ENCODE measurements around the gene DNER.

Gene DNER

DNA sequence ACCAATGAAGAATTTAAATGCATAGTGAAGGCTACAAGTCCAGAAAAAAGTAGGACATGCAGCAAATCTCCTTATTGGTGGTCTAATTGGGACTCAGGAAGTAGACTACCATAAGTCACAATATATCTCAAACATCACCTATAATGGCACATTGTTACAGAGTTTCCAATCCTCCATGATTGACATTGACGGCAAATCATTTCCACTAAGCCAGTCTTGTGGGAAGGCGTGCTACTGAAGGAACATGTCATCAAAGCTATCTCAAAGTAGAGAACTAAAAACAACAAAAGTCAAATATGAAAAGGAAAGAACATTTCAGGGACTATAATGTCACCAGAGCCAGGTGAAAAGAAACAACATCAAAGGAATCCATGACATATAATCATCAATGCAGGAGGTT is 276.9 kb downstream of the DNER start:
- in situ Hi-C loops (cut with HindIII; ENCODE audit: low sequenced_read_pairs): no loop called here
- no peak for DNase-seq (ENCODE audit: low read depth)
- H3K4me3 ChIP-seq (ENCODE audit: low read depth, low read length): no peak overlapping the region
- TF ChIP-seq, protein P1, sequence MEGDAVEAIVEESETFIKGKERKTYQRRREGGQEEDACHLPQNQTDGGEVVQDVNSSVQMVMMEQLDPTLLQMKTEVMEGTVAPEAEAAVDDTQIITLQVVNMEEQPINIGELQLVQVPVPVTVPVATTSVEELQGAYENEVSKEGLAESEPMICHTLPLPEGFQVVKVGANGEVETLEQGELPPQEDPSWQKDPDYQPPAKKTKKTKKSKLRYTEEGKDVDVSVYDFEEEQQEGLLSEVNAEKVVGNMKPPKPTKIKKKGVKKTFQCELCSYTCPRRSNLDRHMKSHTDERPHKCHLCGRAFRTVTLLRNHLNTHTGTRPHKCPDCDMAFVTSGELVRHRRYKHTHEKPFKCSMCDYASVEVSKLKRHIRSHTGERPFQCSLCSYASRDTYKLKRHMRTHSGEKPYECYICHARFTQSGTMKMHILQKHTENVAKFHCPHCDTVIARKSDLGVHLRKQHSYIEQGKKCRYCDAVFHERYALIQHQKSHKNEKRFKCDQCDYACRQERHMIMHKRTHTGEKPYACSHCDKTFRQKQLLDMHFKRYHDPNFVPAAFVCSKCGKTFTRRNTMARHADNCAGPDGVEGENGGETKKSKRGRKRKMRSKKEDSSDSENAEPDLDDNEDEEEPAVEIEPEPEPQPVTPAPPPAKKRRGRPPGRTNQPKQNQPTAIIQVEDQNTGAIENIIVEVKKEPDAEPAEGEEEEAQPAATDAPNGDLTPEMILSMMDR (IDR thresholded peaks at IDR 0.05; ENCODE audit: low read depth, low read length, missing control alignments): no peak

DNA sequence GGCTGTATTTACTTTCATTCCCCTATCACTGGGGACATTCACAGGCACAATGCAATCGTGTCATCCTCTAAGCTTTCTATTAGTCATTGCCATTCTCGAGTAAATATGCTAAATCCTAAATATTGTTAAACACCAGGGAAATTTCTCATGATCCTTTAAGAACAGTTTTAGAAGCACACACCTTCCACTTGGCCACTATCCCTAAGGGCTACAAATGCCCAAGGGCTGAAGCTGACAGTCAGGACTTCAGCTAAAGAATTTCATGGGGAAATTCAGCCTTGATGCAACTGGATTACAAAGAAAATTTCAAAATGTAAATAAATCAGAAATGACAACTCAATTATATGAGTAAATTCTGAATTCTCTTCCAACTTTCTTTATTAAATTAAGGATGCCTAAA is 280.2 kb downstream of the DNER start:
- TF ChIP-seq, protein P1 (IDR thresholded peaks at IDR 0.05; ENCODE audit: low read depth, low read length, missing control alignments): no peak
- H3K4me3 ChIP-seq (ENCODE audit: low read depth, low read length): no peak overlapping the region
- no peak for DNase-seq (ENCODE audit: low read depth)
- in situ Hi-C loops (cut with HindIII; ENCODE audit: low sequenced_read_pairs): no loop called here

DNA sequence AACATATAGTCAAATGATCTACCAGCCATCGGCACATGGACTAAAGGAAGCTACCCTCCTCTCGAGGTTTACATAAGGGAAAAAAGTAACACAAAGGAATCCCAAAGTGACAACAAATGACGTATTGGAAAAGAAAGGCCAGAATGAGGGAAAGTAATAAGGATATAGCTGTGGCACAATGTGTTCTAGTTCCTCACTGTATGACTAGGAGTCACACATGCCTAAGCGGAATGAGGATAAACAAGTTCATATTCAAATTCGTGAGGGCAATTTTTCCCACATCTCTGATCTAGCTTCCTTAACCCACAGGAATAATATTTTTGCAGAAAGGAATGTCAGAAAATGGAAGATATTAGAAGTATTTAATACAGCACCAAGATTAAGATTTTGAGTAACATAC is 281.0 kb downstream of the DNER start:
- DNase-seq (ENCODE audit: low read depth): no peak
- in situ Hi-C loops (cut with HindIII; ENCODE audit: low sequenced_read_pairs): no loop called here
- TF ChIP-seq, protein P1 (IDR thresholded peaks at IDR 0.05; ENCODE audit: low read depth, low read length, missing control alignments): no peak
- H3K4me3 ChIP-seq (ENCODE audit: low read depth, low read length): no peak overlapping the region

DNA sequence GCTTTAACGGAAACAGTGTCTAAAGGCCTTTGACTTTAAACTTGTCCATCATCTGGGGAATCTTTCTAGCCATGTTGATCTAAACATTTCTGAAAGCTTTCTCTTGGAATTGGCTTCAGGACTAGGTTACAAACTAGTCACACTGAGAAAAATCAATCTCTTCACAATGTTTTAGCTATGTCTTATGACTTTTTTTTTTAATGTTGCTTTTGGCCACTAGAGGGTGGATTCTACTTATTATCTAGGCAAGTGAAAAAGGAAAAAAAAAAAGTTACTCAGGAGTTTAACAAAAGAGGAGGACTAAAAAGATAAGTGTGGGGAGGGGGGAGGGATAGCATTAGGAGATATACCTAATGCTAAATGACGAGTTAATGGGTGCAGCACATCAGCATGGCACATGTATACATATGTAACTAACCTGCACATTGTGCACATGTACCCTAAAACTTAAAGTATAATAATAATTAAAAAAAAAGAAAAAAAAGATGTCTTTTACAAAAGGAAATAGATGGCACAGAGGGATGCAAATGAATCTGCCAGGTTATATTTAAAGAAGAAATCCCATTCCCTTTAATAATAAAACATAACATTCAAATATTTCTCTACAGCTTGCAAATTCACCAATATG is 282.9 kb downstream of the DNER start:
- in situ Hi-C loops (cut with HindIII; ENCODE audit: low sequenced_read_pairs): no loop called here
- H3K4me3 ChIP-seq (ENCODE audit: low read depth, low read length): no peak overlapping the region
- peak; percentile 65 for DNase-seq (ENCODE audit: low read depth)
- TF ChIP-seq, protein P1 (IDR thresholded peaks at IDR 0.05; ENCODE audit: low read depth, low read length, missing control alignments): peak; percentile 22

DNA sequence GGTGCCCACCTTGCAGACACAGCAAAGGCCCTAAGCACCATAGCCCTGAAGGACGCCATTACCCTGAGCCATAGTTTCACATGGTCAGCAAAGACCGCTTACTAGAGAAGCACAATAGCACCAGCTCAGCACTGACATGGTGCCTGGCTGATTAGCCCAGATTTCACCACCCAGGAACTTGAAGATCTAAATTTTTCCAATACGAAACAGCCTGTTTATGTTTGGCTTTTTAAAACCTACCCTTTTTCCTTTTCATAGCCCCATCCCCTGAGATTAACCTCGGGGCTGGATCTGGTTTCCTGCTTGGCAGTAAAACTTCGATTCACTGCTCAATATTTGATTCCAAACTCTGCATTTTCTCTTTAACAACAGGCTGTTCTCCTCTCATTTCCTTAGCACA is 284.8 kb downstream of the DNER start:
- in situ Hi-C loops (cut with HindIII; ENCODE audit: low sequenced_read_pairs): no loop called here
- no peak for DNase-seq (ENCODE audit: low read depth)
- no peak overlapping the region for H3K4me3 ChIP-seq (ENCODE audit: low read depth, low read length)
- TF ChIP-seq, protein P1 (IDR thresholded peaks at IDR 0.05; ENCODE audit: low read depth, low read length, missing control alignments): no peak

DNA sequence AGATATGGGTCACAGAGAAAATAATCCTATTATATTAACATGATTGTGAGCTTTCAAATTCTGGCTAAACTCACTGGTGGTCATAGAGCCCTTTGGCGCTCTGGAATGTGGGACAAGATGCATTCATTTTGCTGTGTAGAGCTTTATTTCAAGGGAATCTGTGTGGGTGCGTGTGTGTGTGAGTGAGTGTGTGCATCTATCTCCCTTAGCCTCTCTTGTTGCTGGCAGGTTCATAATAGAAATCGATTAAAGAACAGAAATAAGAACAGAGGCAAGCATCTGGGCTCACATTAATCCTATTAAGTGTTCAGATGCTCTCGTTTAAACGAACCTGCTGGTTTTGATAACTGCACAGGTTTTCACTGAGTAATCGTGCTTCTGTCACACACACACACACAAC is 287.9 kb downstream of the DNER start:
- no peak overlapping the region for H3K4me3 ChIP-seq (ENCODE audit: low read depth, low read length)
- DNase-seq (ENCODE audit: low read depth): no peak
- in situ Hi-C loops (cut with HindIII; ENCODE audit: low sequenced_read_pairs): no loop called here
- TF ChIP-seq, protein P1 (IDR thresholded peaks at IDR 0.05; ENCODE audit: low read depth, low read length, missing control alignments): no peak

All from astrocyte of the cerebellum (primary cell).